ENCODE measurements around the gene STX4. TPM values are rescaled to one million over a fixed set of nuclear protein-coding genes. Genes with fewer than 3 reads are reported as not detected.

STX4 gene
- total RNA-seq, 2 donors from 2014 or later, result 40.7 to 51.7 TPM

DNA sequence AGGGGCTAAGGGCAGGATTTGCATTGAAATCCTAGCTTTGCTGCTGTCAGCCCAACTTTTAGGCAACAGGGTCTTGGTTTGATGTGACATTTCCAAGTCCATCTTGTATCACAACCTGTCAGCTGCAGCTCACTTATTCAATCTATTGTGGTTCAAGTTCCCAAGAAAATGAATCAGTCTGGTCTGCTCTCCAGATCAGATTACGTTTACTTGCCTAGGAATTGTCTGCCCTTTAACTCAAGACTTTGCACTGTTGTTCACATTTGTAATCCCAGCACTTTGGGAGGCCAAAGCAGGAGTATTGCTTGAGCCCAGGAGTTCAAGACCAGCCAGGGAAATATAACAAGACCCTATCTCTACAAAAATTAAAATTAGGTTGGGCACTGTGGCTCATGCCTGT, 10.0 kb downstream of the STX4 start:
- H3K4me3 ChIP-seq, result no peak overlapping the region
- H3K27me3 ChIP-seq (replicated peaks; ENCODE audit: insufficient read depth), result no peaks in the 10 kb centered on the region
- no peak for DNase-seq (ENCODE audit: low spot score)
- H3K4me1 ChIP-seq (replicated peaks), result no peaks in the 10 kb centered on the region
- TF ChIP-seq POLR2AphosphoS5 (IDR thresholded peaks at IDR 0.05), result no peak
- TF ChIP-seq, protein P1, sequence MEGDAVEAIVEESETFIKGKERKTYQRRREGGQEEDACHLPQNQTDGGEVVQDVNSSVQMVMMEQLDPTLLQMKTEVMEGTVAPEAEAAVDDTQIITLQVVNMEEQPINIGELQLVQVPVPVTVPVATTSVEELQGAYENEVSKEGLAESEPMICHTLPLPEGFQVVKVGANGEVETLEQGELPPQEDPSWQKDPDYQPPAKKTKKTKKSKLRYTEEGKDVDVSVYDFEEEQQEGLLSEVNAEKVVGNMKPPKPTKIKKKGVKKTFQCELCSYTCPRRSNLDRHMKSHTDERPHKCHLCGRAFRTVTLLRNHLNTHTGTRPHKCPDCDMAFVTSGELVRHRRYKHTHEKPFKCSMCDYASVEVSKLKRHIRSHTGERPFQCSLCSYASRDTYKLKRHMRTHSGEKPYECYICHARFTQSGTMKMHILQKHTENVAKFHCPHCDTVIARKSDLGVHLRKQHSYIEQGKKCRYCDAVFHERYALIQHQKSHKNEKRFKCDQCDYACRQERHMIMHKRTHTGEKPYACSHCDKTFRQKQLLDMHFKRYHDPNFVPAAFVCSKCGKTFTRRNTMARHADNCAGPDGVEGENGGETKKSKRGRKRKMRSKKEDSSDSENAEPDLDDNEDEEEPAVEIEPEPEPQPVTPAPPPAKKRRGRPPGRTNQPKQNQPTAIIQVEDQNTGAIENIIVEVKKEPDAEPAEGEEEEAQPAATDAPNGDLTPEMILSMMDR (IDR thresholded peaks at IDR 0.05), result no peak
- no peak for TF ChIP-seq POLR2A (IDR thresholded peaks at IDR 0.05)
- peaks cover 0 to 15% of the 10 kb centered on the region in 2 donors for H3K36me3 ChIP-seq
- no peaks in the 10 kb centered on the region for H3K9me3 ChIP-seq
- intact Hi-C loops (cut with DNase I), result no loop called here
- 83% methylated on average over 1 of the region's 1 CpG for WGBS
- H3K27ac ChIP-seq, result no peak overlapping the region

DNA sequence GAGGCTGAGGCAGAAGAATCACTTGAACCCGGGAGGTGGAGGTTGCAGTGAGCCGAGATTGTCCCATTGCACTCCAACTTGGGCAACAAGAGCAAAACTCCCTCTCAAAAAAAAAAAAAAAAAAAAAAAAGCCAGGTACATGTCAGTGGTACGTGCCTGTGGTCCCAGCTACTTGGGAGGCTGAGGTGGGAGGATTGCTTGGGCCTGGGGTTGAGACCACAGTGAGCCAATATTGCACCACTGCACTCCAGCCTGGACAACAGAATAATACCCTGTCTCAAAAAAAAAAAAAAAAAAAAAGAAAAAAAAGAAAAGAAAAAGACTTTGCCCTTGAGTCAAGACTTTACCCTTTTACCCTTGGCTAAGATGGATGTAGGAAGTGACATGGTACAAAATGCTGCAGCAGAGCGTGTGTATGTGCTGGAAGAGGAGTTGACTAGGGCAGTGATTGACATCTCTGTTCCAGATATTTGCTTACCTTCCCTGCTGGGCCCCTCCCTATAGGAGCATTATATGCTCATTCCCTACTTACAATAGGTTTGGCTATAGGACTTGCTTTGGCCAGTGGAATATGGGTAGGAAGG, 10.6 kb downstream of the STX4 start:
- no peak for TF ChIP-seq POLR2A (IDR thresholded peaks at IDR 0.05)
- no peak for TF ChIP-seq POLR2AphosphoS5 (IDR thresholded peaks at IDR 0.05)
- H3K4me3 ChIP-seq, result no peak overlapping the region
- H3K27me3 ChIP-seq (replicated peaks; ENCODE audit: insufficient read depth), result no peaks in the 10 kb centered on the region
- no peaks in the 10 kb centered on the region for H3K4me1 ChIP-seq (replicated peaks)
- H3K27ac ChIP-seq, result no peak overlapping the region
- intact Hi-C loops (cut with DNase I), result no loop called here
- H3K36me3 ChIP-seq, result peaks cover 0 to 8% of the 10 kb centered on the region in 2 donors
- H3K9me3 ChIP-seq, result no peaks in the 10 kb centered on the region
- WGBS, result 96% methylated on average over 4 of the region's 4 CpGs
- no peak for DNase-seq (ENCODE audit: low spot score)

DNA sequence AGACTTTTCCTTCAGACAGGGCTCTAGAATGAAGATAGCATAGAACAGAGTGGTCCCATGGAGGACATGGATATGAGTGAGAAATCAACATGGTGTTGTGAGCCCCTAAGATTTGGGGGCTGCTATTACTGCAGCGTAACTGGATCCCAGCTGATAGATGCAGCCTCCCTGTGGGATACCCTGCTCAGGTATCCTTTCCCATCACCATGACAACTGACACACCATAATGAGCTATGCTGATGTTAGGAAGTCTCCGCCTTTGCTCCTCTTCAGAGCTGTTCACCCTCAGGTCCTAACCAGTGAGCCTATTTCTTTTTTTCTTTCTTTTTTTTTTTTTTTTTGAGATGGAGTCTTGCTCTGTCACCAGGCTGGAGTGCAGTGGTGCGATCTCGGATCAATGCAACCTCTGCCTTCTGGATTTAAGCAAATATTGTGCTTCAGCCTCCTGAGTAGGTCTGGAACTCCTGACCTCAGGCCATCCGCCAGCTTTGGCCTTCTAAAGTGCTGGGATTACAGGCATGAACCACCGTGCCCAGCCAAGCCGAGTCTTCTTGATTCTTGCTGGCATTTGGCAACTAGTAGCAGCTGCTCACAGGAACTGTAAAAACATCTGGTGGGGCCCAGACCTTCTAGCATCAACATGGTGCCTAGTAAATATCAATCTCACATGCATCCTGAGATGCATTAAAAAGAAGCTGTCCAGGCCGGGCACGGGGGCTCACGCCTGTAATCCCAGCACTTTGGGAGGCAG, 17.1 kb downstream of the STX4 start:
- Histone ChIP-seq H3K4me1 (replicated peaks) (no peaks in the 10 kb centered on the region), H3K4me3 (no peak overlapping the region), H3K36me3 (no peaks in the 10 kb centered on the region), H3K27me3 (replicated peaks; ENCODE audit: insufficient read depth) (no peaks in the 10 kb centered on the region), H3K27ac (no peak overlapping the region), H3K9me3 (no peaks in the 10 kb centered on the region)
- DNase-seq (ENCODE audit: low spot score), result no peak
- WGBS, result 72% methylated on average over 10 of the region's 10 CpGs
- TF ChIP-seq, protein P1 (IDR thresholded peaks at IDR 0.05), result no peak
- no peak for TF ChIP-seq POLR2AphosphoS5 (IDR thresholded peaks at IDR 0.05)
- no peak for TF ChIP-seq POLR2A (IDR thresholded peaks at IDR 0.05)
- intact Hi-C loops (cut with DNase I), result no loop called here

DNA sequence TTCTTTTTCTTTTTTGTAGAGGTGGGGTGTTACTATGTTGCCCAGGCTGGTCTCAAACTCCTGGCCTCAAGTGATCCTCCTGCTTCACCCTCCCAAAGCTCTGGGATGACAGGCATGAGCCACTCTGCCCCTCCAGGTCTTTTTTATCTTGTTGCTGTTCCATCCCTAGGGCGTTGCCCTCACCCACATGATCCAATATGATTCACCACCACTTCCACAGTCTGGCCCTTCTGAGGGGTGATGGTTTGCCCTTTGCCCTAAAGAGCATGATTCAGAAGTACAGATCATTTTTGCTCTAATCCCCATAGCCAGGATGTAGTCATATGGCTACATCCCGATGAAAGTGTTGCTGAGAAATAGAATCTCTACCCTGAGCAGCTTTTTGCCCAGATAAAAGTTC, 18.8 kb downstream of the STX4 start:
- TF ChIP-seq POLR2A (IDR thresholded peaks at IDR 0.05) (no peak), POLR2AphosphoS5 (IDR thresholded peaks at IDR 0.05) (no peak)
- TF ChIP-seq, protein P1 (IDR thresholded peaks at IDR 0.05), result no peak
- no peaks in the 10 kb centered on the region for H3K9me3 ChIP-seq
- intact Hi-C loops (cut with DNase I), result no loop called here
- DNase-seq (ENCODE audit: low spot score), result no peak
- H3K4me3 ChIP-seq, result no peak overlapping the region
- no peaks in the 10 kb centered on the region for H3K36me3 ChIP-seq
- H3K4me1 ChIP-seq (replicated peaks), result no peaks in the 10 kb centered on the region
- H3K27me3 ChIP-seq (replicated peaks; ENCODE audit: insufficient read depth), result no peaks in the 10 kb centered on the region
- 80% methylated on average over 2 of the region's 2 CpGs for WGBS
- H3K27ac ChIP-seq, result no peak overlapping the region

DNA sequence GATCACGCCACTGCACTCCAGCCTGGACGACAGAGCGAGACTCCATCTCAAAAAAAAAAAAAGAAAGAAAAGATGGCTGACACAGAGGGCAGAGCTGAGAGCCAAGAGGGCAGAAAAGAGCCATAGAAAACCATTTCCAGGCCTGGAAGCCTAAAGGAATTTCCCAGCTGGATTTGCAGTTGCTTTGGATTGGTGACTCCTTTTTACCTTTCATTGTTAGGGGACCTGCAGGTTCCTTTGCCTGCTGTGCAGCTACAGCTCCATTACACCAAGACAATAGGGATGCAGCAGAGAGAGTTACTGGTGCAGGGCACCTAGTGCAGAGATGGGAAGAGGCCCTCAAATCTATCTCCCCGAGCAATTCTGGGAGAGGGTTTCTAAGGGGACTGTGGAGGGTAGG, 22.3 kb downstream of the STX4 start:
- intact Hi-C loops (cut with DNase I), result no loop called here
- WGBS, result 89% methylated on average over 4 of the region's 4 CpGs
- H3K27ac ChIP-seq, result no peak overlapping the region

More for the DNA sequence above, 22.3 kb downstream of the STX4 start:
- Histone ChIP-seq H3K4me1 (replicated peaks) (no peaks in the 10 kb centered on the region), H3K4me3 (no peak overlapping the region), H3K9me3 (no peaks in the 10 kb centered on the region), H3K27me3 (replicated peaks; ENCODE audit: insufficient read depth) (no peaks in the 10 kb centered on the region), H3K36me3 (no peaks in the 10 kb centered on the region)
- no peak for DNase-seq (ENCODE audit: low spot score)
- TF ChIP-seq POLR2AphosphoS5 (IDR thresholded peaks at IDR 0.05) (no peak), POLR2A (IDR thresholded peaks at IDR 0.05) (no peak)
- TF ChIP-seq, protein P1 (IDR thresholded peaks at IDR 0.05), result no peak

All from prostate gland (tissue), 2 donors.